ENCODE results near the gene RITA1.
"Not testable (repeated sequence)": the region's sequence is repeated elsewhere in the genome, so short reads cannot be mapped to it uniquely, and the experiment has no call there.

RITA1 gene

GRCh38 chr12:113204804-113205203, 19.3 kb downstream of the RITA1 start:
- no peak for DNase-seq

- DNase-seq: not testable (repeated sequence)
Observed at GRCh38 chr12:113206802-113207201, 21.3 kb downstream of the RITA1 start.

DNA sequence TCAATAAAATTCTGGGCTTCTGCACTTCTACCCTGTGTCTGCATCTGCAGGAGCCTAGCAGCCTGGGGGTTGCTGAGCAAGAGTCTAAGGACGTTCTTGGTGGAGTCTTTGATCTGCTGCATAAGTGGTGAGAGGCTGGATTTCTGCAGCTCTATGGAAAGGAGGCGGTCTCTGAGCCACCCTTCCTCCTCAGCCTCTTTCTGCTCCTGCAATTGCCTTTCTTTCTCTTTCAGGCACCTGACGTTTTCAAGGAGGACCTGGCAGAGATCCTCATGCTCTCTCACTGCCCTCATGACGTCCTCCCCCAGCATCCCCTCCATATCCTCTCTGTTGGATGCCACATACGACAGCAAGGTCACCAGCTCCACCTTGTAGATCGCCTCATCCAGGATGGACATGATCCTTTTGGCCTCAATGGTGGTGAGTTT, 22.1 kb downstream of the RITA1 start:
- DNase-seq: no peak

DNA sequence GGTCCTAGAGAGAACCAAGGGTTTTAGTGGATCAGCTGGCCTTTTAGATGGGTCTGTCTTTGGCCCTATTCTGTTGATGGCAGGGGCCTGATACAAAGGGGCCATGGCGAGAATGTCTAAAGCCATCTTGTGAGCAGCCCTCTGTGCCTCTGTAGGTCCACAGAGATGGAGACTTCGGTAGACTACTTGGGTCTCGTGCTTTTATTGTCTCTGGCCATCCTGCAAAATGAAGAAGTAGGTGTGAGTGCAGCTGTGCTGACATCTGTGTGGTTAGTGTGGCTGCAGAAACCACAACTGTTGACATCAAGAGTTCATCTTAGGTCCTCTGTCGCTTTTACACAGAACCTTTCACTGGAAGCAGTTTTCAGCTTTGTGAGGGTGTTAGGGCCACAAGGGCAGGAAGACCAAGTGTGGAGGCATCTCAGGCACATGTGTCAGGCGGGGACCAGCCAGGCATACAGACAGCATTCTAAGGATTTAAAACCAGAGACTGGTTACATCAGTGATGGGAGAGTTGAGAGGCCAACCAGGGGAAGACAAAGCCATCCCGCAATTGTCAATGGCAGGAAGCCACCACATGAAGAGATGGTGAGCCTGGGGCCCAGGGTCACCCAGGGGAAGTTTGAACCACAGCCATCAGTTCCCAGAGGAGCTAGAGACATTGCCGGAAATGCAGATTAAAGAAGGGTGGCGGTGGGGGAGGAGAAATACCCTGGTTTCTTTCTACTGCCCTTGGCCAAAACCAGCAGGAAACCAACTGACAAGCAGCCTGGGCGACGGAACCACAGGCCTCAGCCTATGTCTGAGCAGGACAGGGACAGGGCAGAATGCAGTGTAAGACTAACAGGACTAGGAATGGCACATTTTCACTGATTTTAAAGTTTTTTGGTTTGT, 22.8 kb downstream of the RITA1 start:
- DNase-seq: peak; percentile 27

DNA sequence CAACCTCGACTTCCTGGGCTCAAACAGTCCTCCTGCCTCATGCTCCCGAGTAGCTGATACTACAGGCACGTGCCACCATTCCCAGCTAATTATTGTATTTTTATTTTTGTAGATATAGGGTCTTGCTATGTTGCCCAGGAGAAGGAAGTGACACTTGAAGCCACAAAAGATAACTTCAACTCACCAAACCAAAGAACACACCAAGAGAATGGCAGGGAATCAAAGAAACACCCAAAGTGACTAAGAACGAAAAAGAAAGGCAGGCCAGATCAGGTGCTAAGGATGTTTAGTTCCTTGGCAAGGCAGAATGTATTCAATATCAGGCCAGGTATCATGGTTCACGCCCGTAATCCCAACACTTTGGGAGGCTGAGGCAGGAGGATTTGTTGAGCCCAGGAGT, 25.6 kb downstream of the RITA1 start:
- DNase-seq: no peak

GRCh38 chr12:113214895-113215400, 29.4 kb downstream of the RITA1 start:
- DNase-seq: no peak

DNA sequence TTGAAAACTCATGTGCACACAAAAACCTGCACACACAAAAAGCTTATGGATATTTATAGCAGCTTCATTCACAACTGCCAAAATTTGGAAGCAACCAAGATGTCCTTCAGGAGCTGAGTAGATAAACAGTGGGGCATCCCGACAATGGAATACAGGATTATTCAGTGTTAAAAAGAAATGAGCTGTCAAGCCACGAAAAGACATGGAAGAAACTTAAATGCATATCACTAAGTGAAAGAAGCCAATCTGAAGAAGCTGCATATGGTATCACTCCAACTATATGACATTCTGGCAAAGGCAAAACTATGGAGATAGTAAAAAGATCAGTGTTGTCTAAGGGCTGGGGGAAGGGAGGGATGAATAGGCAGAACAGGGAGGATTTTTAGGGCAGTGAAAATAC, 30.5 kb downstream of the RITA1 start:
- no peak for DNase-seq

GRCh38 chr12:113220593-113221180, 35.2 kb downstream of the RITA1 start:
- no peak for DNase-seq

- DNase-seq: peak; percentile 99
Observed at GRCh38 chr12:113221181-113221996, 35.9 kb downstream of the RITA1 start, which contains the start of gene TPCN1. Gene TPCN1, plus strand, starts transcription at chr12:113221464. Its CDS starts 5,389 bp downstream, at chr12:113226853.

DNA sequence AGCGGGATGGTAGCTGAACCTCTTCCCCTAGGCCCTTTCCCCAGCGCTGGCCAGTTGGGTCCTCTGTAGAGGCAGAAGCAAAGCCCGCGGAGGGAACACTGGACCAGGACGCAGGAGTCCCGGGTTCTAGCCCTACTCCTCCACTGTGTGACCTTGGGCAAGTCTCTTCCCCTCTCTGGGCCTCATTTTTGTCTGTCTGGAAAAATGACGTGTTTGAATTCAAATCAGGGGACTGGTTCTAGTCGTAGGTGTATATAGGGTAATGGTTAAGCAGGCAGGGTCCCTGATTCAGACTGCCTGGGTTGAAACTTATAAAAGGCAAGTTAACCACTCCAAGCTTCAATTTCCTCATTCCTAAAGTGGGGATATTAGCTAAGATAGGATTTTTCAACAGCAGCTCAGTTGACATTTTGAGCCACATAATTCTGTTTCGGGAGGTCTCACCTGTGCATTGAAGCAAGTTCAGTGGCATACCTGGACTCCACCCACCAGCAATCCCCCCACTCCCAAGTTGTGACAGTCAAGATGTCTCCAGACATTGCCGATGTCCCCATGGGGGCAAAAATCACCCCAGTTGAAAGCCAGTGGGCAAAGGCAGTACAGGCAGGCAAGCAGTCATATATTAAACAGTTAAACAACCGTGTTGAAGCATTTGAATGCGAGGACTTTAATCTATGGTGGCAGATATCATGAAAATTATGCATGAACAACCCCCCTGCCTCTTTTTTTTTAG, 36.6 kb downstream of the RITA1 start:
- DNase-seq: no peak

GRCh38 chr12:113222730-113223531, 37.4 kb downstream of the RITA1 start:
- no peak for DNase-seq

GRCh38 chr12:113224955-113225354, 39.4 kb downstream of the RITA1 start:
- DNase-seq: no peak

- DNase-seq: no peak
Observed at GRCh38 chr12:113226696-113227568, 41.4 kb downstream of the RITA1 start.

DNA sequence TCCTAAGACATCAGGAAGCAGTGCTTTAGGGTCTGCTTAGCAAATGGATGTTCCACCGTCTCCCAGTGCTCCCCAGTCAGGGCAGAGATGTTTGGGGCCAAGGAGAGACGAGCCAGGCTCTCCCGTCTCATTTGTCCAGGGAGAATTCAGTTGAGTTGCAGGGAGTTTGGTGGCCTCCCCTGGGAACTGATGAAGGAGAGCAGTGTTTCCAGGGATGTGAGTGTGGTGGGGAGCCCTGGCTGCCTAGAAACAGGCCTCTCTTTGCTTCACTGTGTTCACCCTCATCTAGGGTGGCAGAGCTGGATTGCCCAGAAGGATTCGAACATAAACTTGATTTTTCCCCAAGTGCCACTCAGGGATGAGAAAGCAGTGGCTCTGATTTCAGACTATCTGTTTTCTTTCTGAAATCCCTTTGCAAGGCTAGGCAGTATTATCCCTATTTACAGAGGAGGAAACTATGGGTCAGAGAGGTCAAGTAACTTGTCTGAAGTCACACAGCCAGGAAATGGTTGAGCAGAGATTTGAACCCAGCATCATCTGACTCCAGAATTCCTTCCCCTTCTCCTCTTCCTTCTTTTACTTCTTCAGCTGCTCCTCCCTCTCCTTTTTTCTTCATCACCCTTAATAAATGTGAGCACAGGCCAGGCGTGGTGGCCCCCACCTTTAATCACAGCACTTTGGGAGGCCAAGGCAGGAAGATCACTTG, 42.3 kb downstream of the RITA1 start:
- no peak for DNase-seq

- no peak for DNase-seq
Observed at GRCh38 chr12:113228394-113229028, 43.0 kb downstream of the RITA1 start.

- no peak for DNase-seq
Observed at GRCh38 chr12:113230315-113231234, 45.1 kb downstream of the RITA1 start.

DNA sequence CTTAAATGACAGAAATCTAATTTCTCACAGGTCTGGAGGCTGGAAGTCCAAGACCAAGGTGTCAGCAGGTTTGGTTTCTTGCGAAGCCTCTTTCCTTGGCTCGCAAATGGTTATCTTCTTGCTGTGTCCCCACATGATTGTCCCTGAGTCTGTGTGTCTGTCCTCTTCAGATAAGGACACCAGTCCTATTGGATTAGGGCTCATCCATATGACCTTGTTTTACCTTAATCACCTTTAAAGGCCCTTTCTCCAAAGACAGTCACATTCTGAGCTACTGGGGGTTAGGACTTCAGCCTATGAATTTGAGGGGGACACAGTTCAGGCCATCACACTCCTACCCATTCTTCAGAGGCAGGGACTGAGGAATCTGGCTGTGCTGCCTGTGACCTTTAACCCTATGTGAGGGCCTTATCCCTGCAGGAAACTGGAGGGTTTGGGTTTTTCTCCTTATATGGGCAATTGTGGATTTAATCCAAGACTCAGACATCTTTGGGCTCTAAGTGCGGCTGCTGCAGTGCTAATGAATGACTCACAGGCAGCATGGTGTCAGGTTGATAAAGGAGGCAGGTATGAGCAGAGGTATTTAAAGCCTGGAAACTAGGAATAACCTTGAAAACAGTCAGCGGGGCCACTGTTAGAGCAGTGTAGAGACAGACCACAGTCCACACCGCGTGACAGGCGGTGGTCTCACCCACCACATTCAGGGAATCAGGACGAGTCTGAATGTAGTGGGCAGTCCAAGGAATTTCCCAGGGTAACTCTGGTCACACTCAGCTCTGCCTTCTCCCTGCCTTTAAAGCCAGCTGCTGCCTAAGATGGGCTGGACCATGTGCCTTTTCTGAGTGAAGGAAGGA, 45.9 kb downstream of the RITA1 start:
- no peak for DNase-seq

Data from activated effector memory CD4-positive, alpha-beta T cell treated with Interleukin-2 at 50 U/mL for 16 hours (primary cell).